ENCODE measurements around the gene PPP3CB.

Gene PPP3CB

DNA sequence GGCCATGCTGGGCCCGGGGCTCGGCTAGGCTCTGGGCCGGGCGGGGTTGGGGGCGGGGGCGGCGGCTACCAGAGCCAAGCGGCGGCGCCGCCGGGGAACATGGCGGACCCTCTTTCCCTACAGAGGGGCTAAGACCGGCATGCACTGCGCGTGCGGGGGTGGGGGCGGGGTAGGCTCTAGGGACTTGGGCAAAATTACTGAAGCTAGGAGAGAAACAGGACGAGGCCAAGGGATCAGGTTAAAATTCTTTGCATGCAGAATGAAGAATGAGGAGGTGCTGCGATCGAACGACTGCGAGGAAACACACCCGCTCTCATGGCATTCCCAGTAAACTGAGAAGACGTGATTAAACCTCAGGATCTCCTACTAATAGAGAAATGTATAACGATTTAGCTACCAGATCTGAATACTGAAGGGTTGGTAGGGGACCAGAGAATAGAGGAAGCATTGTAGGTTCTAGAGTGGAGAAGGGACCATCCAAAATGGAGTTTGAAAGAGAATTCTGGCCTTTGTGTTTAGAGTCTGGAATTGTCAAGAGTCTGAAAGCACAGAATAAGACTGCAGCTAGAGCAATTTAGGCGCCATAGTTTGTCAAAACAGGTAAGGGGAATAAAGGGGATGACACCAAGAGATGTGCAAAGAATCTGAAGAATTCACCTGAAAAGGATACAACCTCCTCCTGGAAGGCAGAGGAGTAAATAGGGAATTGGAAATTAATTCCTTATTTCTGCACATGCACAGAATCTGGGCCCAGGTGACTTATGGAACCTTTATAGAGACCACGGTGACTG, at the start of gene PPP3CB:
Gene PPP3CB, minus strand, starts transcription at position 141 of the 791 bp plus-strand sequence. Its CDS starts 135 bp downstream, at position 6.
- DNase-seq, result peak; percentile 90

DNA sequence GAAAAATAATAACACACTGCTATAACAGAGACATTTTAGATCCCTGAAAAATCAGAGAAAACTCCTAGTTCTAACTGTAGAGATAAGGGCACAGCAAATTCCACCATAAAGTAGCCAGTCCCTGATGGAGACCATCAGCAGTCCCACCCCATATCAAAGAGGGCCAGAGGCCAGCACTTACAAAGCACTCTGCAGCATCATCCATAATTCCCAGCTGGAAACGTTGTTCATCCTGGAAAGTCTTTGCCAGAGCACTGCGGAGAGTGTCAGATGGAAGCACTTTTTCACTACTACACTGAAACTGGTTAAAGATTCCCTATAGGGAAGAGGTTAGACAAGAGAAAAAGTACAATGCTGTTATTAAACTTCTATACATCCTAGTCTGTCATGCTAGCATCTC, 49.5 kb upstream of the PPP3CB start:
- no peak for DNase-seq

DNA sequence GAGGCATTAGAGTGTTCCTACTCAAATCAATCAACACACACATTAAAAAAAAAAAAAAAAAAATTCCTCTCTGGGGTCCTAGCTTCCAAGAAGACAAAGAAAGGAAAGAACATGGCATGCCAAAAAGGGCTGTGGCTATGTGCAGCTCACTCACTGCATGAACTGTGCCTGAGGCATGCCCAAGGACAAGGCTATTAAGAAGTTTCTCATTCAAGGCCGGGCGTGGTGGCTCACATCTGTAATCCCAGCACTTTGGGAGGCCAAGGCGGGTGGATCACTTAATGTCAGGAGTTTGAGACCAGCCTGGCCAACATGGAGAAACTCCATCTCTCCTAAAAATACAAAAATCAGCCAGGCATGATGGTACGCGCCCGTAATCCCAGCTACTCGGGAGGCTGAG, 41.9 kb upstream of the PPP3CB start:
- no peak for DNase-seq

DNA sequence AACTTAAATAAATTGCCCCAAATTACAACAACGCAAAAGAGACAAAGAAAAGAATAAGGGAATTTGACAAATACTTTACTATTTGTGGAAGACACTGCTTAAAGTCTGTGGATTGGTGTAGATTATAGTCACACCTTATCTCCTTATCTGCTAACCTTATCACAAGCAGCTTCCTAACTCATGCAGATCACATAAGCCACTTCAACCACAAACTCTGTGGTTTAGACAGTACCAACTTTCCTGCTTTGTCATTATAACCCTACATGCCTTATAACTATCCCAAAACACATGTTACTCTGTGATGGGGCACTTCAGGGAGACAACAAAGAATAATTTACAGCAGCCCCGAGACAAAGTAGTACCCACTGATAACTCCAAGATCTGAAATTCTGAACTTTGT, 41.5 kb upstream of the PPP3CB start:
- no peak for DNase-seq

DNA sequence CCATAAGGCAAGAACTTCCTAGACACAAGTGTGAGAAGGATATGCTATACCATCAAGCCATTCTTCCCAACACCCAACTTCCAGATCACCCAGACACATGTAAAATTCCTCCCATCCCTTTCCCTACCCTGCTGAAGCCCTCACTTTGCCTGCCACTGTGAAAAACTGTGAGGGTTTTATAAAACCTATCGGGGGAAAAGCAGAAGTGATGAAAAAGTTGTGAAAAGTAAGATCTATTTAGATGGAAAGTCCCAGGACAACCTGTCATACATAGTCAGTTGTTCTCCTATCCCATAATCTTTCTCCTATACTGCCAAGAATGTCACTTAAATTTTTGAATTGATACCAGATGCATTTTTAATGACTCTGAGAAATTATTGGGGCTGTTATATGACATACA, 39.0 kb upstream of the PPP3CB start:
- no peak for DNase-seq

DNA sequence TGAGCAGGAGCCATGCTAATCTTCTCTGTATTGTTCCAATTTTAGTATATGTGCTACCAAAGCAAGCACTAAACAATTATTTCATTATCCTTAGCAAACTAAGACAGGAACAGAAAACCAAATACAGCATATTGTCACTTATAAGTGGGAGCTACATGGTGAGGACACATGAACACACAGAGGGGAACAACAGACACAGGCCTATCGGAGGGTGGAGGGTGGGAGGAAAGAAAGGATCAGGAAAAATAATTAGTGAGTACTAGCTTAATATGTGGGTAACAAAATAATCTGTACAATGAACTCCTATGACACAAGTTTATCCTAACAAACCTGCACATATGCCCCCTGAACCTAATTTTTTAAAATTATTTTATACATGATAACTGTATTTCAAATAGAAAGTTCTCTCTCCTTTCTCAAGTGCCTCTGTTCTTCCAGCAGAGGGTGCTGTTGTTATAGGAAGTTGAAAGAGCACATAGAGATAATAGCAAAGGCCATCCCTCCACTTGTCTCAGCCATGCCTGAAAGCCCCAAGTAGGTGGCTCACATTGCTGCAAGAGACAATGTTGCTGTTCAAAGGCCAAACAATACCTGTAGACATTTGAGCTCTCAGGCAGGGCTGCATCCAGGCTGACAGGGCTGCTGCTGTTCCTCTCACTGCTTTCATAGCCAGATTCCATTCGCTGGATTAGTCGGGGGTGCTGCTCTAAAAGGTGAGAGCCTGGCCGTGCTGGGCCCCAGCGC, 33.4 kb upstream of the PPP3CB start:
- DNase-seq, result peak; percentile 54

DNA sequence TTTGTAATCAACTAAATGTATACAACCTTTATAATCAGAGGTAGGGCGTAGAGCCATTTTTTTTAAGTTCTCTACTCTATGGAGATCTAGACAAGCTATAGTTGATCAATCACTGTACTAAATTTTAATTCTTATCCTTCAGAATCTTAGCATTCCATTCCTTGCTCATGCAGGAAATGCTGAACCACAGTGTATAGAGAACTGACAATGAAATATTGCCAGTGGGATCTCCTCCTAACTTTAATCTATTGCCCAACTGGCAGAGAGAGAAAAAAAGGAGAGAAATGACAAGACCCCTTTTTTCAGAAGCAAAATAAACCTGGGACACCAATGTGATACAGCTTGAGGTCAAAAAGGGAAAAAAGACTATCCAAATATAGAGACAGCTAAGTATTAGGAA, 26.4 kb upstream of the PPP3CB start:
- DNase-seq, result no peak

DNA sequence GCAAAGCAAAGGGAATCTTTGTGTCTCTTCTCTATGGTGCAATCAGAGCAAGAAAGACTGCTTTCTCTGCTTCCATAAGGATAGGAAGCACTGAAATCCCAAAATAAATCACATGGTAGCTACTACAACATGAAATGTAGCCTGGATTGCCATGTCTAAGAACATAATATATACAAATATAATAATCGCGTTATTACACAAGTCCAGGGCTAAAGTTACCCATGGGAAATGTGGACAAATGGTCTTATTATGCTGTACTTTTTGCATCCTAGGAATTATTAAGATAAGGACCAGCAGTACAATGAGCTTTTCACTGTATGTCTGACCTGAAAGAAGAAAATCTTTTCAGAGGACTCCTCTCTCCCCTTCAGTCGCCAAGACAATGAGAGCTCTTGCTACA, 23.5 kb upstream of the PPP3CB start:
- no peak for DNase-seq

DNA sequence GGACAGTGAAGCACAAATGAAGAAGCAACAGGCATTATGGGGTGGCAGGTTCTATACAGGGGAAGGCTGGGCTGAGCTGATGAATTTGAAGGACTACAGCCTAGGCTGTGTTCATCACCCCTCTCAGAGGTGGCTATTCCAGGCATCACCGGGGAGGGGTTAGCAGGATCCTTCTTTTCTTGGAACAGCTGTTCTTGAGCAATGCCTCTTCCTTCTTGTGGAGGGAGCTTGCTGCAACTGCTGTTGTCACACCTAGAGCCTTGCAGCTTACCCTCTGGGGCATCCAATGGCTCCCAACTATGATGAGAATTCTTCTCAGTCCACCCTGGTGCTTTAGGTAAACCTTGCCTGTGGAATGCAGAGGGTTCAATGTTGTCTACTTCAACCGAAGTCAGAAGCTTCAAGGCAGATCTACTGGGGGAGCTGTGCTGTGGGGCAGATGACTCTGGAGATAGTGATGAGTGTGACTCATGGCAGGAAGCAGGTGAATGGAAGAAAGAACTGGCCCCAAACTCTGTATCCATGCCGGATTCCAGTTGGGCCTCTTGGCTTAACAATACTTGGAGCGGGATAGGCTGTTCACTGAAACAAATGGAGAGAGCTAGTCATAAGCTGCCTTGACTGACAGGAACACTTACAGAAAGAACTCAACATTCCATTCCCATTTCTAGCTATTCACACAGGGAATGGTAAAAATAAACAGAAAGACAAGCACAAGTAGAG, 21.5 kb upstream of the PPP3CB start:
- DNase-seq, result no peak

DNA sequence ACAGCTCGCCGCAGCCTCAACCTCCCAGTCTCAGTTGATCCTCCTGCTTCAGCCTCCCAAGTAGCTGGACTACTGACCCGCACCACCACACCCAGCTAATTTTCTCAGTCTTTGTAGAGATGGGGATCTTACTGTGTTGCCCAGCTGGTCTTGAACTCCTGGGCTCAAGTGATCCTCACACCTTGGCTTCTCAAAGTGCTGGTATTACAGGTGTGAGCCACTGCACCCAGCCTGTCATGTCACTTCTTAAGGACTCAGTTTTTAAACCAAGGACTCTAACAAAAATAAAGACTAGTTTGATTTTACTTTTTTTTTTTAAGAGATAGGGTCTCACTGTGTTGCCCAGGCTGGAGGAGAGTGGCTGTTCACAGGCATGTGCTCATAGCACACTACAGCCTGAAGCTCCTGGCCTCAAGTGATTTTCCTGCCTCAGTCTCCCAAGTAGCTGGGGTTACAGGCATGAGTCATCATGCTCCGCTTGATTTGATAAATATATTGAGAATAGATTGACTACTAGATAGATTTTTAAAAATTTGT, 16.5 kb upstream of the PPP3CB start:
- no peak for DNase-seq

DNA sequence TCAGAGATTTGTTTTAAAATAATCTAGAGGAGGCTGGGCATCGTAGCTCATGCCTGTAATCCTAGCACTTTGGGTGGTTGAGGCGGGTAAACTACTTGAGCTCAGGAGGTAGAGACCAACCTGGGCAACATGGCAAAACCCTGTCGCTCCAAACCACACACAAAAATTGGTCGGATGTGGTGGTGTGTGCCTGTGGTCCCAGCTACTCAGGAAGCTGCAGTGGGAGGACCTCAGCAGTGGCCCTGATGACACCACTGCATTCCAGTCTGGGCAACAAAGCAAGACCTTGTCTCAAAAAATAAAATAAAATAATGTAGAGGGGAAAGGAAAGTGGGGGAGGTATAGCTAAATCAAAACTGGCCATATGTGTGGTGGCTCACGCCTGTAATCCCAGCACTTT, 13.9 kb upstream of the PPP3CB start:
- no peak for DNase-seq

DNA sequence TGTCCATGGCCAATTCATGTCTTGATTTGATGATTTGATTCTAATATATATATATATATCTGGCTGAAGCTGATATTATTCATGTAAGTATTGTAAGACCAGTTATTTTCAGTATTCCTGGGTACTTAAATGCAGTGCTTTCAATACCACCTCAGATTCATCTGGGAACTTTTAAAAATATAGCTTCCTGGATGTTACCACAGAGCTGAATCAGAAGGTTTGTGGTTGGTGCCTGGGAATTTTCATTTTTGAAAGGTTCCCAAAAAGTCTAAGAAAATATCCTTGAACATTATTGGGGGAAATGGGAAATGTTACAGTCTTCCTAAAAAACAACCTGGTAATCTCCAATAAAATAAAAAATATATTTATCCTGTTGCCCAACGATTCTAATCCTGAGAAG, 10.7 kb upstream of the PPP3CB start:
- no peak for DNase-seq

DNA sequence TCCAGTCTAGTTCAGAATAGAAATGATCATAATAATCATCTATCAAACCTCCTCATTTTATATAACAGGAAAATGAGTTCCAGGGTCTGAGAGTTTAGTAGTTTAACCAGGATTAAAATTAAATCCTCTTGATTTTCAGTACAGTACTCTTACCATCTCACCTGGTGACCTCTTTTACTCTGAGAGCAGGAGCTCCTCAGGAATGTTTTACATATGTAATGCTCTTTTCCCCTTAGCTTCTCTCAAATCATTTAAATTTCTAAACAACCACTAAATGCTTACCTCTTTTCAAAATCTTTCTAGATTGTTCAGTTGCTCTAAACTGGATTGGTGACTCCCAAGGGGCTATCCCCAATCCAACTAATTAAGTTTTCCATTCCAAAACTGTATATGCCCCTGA, 10.2 kb upstream of the PPP3CB start:
- DNase-seq, result no peak

DNA sequence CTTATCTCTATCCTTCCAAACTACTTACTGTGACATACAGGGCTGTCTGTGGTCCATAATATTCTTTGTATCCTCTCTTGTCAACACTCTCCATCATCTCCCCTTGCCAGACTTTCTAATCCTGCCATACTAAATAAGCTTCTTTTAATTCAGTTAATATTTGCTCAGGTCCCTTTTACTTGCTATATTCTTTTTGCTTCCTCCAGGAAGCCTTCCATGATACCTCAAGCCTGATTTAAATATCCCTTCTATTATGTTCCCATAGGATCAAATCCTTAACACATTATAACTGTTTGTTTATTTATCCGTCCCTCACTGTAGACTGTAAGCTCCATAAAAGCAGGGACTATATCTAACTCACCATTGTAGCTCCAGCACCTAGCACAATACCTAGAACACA, 7.2 kb upstream of the PPP3CB start:
- DNase-seq, result no peak

DNA sequence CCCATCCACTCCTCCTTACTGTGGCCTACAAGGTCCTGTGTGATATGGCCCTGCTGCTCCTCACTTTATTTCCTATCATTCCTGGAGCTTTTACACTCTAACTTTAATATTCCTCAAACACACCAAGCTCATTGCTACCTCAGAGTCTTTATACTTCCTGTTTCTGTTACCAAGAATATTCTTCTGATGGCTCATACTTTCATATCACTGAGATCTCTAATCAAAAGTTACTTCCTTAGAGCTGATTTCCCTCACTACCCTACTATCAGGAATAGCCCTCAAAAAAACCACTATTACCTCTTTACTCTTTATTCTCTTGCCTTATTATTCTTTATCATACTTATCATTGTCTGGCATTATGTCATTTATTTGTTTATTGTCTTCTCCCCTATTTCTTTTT, 5.8 kb upstream of the PPP3CB start:
- DNase-seq, result no peak

DNA sequence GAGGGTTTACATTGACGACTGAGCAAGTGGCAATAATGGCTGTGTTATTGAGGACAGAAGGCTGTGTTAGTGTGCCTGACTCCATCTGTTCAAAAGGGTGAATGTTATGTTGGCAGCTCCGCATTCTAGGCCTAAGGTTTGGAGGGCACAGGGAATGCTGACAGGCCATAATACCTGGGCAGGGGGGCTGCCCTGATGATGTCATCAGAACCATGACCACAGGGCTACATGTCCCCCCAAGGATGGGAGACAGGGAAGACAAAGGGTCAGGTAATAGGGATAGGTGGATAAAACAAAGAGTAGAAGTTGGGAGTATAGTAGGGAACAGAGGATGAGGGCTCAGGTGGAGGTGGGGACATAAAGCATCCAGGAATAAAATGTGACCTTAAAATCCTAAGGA, 1.8 kb upstream of the PPP3CB start:
- DNase-seq, result no peak

DNA sequence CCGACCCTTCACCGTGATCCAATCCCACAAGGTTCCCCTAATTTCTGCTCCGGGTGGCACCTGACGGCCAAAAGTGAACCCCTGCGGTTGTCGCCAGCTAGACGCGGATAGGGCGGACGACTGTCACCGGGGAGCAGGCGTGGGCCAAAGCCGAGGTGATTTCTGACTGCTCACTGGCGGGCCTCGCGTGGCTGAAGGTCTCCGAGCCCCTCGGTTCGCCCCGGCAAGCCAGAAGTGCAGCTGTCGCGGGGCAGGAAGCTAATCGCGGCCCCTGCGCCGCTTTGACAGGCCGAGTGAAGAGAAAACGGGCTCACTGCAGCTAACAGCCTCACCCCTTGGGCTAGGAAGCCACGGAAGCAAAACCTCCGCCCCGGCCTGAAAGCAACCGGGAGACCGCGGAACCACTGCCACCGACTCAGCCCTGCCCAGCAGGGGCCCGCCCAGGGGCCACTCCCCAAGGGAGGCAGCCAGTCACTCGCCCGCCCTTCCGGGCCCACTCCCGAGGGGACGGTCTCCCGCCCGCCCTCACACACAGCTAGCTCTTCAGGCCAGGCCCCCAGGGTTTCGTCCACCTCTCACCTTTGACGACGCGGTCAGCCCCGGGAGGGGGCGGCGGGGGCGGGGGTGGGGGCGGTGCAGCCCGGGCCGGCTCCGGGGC, 469 bp downstream of the PPP3CB start:
- peak; percentile 87 for DNase-seq

DNA sequence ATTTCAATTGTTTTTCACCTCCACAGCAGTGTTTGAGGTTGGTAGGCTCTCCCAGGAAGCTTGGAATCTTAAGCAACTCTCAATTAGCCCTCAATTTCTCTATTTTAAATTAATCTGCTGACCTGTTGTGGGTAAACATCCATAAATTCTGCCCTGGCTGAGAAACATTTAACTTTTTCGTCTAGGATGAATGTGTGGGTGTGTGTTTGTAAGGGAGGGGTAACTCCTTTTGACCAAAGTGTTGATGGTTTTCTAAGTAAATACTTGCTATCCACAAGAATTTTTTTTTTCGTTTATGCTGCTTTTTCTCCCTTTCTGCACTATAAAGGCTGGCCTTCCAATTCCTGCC, 973 bp downstream of the PPP3CB start:
- DNase-seq, result no peak

DNA sequence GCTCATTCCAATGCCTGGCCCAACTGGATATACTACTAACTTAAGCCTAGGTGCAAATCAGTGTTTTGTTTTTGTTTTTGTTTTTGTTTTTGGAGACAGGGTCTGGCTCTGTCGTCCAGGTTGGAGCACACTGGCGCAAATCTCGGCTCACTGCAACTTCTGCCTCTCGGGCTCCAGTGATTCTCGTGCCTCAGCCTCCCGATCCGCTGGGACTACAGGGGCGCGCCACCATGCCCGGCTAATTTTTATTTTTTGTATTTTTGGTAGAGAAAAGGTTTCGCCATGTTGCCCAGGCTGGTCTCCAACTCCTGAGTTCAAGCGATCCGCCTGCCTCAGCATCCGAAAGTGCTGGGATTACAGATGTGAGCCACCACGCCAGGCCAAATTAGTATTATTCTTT, 1.6 kb downstream of the PPP3CB start:
- no peak for DNase-seq

DNA sequence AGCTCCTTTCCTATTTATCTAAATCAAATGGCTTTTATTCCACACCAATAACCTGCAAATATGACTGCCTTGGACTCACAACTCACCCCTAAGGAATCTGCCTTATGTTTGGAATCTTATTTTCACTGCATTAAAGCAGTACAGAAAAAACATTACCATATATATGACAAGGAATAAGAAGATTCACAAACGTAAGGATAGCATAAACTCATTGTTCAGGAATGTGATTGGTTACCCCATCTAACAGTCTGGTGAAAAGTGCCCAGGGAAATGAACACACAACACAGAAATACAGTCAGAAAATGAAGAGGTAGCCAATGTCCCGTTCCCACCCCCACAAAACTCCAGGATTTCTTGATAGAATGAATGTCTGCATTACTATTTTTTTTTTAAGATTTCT, 2.0 kb downstream of the PPP3CB start:
- no peak for DNase-seq

DNA sequence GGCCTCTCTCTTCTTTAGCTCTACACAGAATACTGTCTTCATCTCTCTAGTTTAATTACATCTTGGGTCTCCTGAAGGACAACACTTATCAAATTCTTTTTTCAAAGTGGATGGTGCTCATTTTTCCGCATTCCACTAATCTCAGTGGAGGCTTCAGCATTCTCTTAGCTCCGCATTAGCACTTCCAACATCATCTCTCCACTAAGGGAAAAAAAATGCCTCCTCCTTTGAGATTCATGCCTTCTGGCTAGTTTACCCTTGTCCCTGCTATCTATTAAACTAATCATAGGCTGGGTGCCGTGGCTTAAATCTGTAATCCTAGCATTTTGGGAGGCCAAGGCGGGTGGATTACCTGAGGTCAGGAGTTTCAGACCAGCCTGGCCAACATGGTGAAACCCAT, 9.2 kb downstream of the PPP3CB start:
- no peak for DNase-seq

DNA sequence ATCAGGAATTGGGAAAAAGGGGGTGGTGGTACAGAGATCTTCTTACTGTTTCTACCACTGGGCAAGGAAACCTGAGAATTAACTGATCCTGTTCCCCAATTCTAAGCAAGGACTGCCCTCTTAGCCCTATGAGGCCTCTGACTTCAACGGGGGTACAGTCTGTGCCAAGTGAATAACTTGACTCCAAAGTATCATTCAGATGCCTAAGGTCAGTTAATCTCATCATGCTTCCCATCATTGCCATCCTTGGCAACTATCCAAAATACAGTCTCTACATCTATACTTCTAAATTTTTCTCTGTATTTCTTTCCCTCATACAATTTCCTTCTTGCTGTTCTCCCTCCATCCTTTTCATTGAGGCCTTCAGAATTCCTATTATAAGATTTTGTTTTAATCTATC, 10.5 kb downstream of the PPP3CB start:
- no peak for DNase-seq

DNA sequence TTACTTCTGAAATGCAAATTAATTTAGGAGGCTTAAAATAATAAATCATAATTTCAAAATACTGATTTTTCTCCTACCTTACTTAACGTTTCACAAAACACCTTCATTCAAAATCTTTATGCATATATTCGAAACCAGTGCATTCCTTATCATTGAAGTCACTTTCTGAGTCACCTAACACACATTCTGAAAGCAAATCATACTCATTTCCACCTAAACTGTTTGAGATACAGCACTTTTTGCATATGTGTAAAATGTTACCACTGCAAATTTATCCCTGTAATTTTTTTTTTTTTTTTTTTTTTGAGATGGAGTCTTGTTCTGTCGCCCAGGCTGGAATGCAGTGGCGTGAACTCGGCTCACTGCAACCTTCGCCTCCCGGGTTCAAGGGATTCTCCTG, 15.7 kb downstream of the PPP3CB start:
- no peak for DNase-seq
